Measurements from ENCODE around the gene GLT8D1. TPM values are rescaled to one million over a fixed set of nuclear protein-coding genes. Genes with fewer than 3 reads are reported as not detected.

The GLT8D1 gene
- total RNA-seq, 1 donor from 2014 or later, result 49.8 TPM

DNA sequence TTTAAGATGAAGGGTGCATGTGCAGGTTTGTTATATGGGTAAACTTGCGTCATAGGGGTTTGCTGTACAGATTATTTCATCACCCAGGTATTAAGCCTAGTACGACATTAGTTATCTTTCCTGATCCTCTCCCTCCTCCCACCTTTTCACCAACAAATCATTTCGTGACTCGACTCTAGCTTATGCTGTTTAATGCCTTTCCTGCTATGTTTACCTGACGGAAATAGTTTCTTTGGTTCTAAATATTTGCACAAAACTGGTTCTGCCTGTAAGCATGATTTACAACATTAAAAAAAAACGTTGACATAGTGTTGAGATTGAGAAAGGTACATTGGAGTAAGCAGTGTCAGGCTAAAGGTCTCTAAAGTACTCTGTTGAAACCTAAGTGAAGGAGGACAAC, 17.3 kb downstream of the GLT8D1 start:
- FAIRE-seq, result no peak
- TF ChIP-seq, protein P1, sequence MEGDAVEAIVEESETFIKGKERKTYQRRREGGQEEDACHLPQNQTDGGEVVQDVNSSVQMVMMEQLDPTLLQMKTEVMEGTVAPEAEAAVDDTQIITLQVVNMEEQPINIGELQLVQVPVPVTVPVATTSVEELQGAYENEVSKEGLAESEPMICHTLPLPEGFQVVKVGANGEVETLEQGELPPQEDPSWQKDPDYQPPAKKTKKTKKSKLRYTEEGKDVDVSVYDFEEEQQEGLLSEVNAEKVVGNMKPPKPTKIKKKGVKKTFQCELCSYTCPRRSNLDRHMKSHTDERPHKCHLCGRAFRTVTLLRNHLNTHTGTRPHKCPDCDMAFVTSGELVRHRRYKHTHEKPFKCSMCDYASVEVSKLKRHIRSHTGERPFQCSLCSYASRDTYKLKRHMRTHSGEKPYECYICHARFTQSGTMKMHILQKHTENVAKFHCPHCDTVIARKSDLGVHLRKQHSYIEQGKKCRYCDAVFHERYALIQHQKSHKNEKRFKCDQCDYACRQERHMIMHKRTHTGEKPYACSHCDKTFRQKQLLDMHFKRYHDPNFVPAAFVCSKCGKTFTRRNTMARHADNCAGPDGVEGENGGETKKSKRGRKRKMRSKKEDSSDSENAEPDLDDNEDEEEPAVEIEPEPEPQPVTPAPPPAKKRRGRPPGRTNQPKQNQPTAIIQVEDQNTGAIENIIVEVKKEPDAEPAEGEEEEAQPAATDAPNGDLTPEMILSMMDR (IDR thresholded peaks at IDR 0.05; ENCODE audit: insufficient read depth, low read length, severe bottlenecking), result no peak
- no peaks in the 10 kb centered on the region for H3K27me3 ChIP-seq (ENCODE audit: control insufficient read depth, insufficient read depth, low read length)
- DNase-seq (ENCODE audit: low read depth), result peak; percentile 34
- peaks cover 35% of the 10 kb centered on the region for H3K36me3 ChIP-seq (ENCODE audit: control insufficient read depth, insufficient read depth, low read length)
- no peak overlapping the region for H3K4me3 ChIP-seq (ENCODE audit: low read depth, low read length)

DNA sequence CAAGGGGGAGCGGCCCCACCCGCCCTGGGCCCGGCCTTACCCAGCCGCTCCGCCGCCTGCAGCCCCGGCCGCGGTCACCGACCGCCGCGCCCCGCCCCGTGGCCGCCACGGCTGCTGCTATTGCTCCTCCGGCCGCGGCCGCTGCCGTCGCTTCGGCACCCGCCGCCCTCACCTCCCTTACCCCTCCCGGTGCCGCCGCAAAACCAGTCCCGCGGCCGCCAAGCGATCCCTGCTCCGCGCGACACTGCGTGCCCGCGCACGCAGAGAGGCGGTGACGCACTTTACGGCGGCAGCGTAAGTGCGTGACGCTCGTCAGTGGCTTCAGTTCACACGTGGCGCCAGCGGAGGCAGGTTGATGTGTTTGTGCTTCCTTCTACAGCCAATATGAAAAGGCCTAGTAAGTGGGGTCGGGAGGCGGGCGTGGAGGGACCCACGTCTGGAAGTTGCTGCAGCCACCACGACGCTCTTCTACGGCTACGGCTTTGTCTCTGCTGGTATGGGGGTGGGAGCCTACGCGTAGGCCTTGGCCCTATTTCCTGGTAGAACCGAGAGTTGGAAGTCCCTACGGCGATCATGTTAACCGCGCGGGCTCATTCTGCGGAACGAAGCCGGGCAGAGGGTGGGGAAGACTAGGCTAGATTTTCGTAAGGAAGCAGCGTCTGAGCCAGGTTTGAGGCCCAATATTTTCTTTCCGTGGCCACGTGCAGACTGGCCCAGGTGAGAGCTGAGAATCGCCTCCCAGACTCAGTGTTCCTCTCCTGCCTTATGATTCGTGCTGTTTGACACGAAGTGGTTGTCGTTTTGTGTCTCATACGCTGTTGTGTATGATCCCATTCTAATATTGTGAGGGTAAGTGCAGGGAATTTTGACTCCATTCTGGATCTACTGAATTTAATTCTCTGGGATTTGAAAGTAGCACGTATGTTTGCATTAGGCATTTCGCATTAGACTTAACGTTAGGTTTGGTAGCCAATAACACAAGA, 19.6 kb downstream of the GLT8D1 start, which contains the start of the genes GNL3 and PBRM1:
GNL3 (plus strand) TSS at position 324 of the 983 bp plus-strand sequence; CDS start at position 385, 61 bp downstream.
PBRM1 (minus strand) TSS at position 205 of the 983 bp plus-strand sequence.
- Histone ChIP-seq H3K27me3 (ENCODE audit: control insufficient read depth, insufficient read depth, low read length) (no peaks in the 10 kb centered on the region), H3K36me3 (ENCODE audit: control insufficient read depth, insufficient read depth, low read length) (peaks cover 27% of the 10 kb centered on the region), H3K4me3 (ENCODE audit: low read depth, low read length) (peak within 1 kb of the TSS; percentile 88)
- TF ChIP-seq, protein P1 (IDR thresholded peaks at IDR 0.05; ENCODE audit: insufficient read depth, low read length, severe bottlenecking), result no peak
- FAIRE-seq (no peak), DNase-seq (ENCODE audit: low read depth) (peak; percentile 87)

DNA sequence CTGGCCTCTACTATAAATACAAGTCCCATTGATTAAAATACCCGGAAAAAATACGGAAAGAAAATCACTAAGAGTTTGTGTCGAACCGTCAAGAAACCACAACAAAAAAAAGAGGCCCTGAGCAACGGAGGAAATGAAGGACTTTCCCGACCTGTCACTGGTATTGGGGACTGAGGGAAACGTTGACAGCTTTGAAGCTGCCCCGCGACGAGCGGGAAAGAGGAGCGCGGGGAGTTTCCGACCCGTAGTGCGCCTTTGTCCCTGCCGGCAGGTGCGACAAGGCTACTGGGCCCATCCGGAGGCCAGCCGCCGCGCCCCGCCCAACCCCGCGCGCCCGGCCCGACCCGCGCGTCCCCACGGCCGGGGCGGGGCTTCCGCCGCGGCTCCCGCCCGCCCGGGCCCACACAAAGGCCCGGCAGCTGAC, 20.3 kb downstream of the GLT8D1 start:
- DNase-seq (ENCODE audit: low read depth), result peak; percentile 25

DNA sequence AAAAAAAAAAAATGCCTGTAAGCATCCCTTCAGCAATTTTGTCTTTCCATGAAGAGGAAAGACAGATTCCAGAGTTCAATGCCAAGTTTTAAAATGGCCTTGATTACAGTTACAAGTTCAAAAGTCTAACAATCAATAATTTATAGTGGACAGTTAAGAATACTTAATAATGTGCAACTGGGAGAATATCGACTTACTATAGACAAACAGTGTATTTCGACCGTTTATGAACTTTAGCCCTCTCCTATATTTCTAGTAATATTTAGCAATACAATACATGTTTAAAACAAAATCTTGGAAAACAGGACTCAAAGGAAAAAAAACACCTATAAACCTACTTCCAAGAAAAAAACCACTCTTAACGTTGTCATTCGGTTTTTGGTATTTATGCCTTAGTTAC, 21.4 kb downstream of the GLT8D1 start:
- DNase-seq (ENCODE audit: low read depth) (no peak), FAIRE-seq (no peak)
- TF ChIP-seq, protein P1 (IDR thresholded peaks at IDR 0.05; ENCODE audit: insufficient read depth, low read length, severe bottlenecking), result no peak
- Histone ChIP-seq H3K4me3 (ENCODE audit: low read depth, low read length) (no peak overlapping the region), H3K27me3 (ENCODE audit: control insufficient read depth, insufficient read depth, low read length) (no peaks in the 10 kb centered on the region), H3K36me3 (ENCODE audit: control insufficient read depth, insufficient read depth, low read length) (peaks cover 20% of the 10 kb centered on the region)

More for the DNA sequence above, 20.3 kb downstream of the GLT8D1 start:
- Histone ChIP-seq H3K27me3 (ENCODE audit: control insufficient read depth, insufficient read depth, low read length) (no peaks in the 10 kb centered on the region), H3K4me3 (ENCODE audit: low read depth, low read length) (peak overlapping the region; percentile 88), H3K36me3 (ENCODE audit: control insufficient read depth, insufficient read depth, low read length) (peaks cover 24% of the 10 kb centered on the region)
- no peak for FAIRE-seq
- TF ChIP-seq, protein P1 (IDR thresholded peaks at IDR 0.05; ENCODE audit: insufficient read depth, low read length, severe bottlenecking), result no peak

DNA sequence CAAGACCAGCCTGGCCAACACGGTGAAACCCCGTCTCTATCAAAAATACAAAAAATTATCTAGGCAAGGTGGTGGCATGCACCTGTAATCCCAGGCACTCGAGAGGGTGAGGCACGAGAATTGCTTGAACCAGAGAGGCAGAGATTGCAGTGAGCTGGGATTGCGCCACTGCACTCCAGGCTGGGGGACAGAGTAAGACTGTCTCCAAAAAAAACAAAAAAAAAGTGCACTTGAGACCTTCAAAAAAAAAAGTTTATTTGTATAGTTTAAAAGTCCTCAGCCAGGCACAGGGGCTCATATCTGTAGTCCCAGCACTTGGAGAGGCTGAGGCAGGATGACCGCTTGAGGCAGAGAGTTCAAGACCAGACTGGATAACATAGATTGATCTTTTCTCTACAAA, 22.0 kb downstream of the GLT8D1 start:
- DNase-seq (ENCODE audit: low read depth) (no peak), FAIRE-seq (no peak)
- TF ChIP-seq, protein P1 (IDR thresholded peaks at IDR 0.05; ENCODE audit: insufficient read depth, low read length, severe bottlenecking), result no peak
- H3K36me3 ChIP-seq (ENCODE audit: control insufficient read depth, insufficient read depth, low read length), result peaks cover 14% of the 10 kb centered on the region
- no peak overlapping the region for H3K4me3 ChIP-seq (ENCODE audit: low read depth, low read length)
- no peaks in the 10 kb centered on the region for H3K27me3 ChIP-seq (ENCODE audit: control insufficient read depth, insufficient read depth, low read length)
